ENCODE data around the gene FNDC5. TPM values are rescaled to one million over a fixed set of nuclear protein-coding genes. Genes with fewer than 3 reads are reported as not detected.

FNDC5 gene
- total and polyA plus RNA-seq, 10 of the 15 experiments (the other 5 are each of a cell fraction or from before 2014, with no cell fraction given), result 0.01 to 0.29 (median 0.19) TPM; not detected in 4

DNA sequence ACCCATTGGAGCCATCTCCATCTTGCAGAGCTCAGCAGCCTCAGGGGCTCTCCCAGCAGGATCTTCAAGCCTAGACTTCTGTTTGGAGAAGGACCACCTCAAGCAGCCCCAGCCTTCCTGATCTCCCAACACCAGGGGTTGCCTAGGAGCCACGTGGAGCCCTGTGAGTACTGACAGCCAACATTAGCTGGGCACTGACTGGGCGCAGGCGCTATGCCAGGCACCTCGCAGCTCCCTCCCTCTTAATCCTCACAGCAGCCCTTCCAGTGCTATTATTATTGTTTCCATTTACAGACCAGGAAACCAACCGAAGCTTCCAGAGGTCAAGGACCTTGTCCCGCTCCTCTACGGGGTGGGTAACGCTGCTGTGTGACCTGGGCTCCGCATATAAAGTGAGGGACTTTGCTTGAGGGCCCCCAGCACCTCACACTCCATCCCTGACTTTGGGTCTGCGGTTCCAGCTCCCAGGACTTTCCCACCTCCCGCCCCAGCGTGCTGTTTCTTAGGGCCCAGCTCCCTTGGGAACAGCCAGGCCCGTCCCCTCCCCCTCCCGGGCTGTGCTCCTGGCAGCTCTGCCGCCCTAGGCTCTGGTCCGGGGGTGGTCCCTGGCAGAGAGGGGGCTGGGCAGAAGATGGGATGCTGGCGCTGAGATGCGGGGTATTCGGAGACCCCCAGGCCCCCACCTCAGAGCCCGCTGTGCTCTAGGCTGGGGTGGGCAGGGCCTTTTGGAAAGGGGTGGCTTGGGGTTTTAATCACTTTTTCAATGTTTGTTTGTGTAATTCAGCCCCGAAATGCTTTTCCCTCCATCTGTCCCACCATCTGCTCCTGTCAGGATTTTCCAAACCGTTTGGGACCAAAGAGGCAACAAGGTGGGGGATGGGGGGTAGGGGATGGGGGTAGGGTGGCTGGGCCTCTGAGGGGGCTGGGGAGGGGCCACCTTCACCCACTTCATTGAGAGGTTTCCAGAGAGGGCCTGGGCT is 11.4 kb upstream of the FNDC5 start:
- H3K79me2 ChIP-seq (ENCODE audit: control insufficient read depth, insufficient read depth, low read length), result no peaks in the 10 kb centered on the region
- H3K4me3 ChIP-seq, result no peak overlapping the region
- BruUV-seq (replicated peaks), result no TSS peak
- no peak for FAIRE-seq
- TF ChIP-seq SIX5 (IDR thresholded peaks at IDR 0.05; ENCODE audit: low read depth, low read length, severe bottlenecking) (no peak), ZSCAN29 (IDR thresholded peaks at IDR 0.05) (no peak), SUZ12 (IDR thresholded peaks at IDR 0.05; ENCODE audit: unreplicated experiment) (no peak), BACH1 (IDR thresholded peaks at IDR 0.05; ENCODE audit: borderline replicate concordance) (no peak), CEBPB (IDR thresholded peaks at IDR 0.05; ENCODE audit: borderline replicate concordance in 1 of 2, low read depth in 2 of 2, low read length in 2 of 2) (no peak), SREBF2 (IDR thresholded peaks at IDR 0.05; ENCODE audit: low read length) (no peak), NFIC (IDR thresholded peaks at IDR 0.05; ENCODE audit: low read depth, low read length) (no peak)
- TF ChIP-seq, protein P1, sequence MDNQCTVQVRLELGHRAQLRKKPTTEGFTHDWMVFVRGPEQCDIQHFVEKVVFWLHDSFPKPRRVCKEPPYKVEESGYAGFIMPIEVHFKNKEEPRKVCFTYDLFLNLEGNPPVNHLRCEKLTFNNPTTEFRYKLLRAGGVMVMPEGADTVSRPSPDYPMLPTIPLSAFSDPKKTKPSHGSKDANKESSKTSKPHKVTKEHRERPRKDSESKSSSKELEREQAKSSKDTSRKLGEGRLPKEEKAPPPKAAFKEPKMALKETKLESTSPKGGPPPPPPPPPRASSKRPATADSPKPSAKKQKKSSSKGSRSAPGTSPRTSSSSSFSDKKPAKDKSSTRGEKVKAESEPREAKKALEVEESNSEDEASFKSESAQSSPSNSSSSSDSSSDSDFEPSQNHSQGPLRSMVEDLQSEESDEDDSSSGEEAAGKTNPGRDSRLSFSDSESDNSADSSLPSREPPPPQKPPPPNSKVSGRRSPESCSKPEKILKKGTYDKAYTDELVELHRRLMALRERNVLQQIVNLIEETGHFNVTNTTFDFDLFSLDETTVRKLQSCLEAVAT (IDR thresholded peaks at IDR 0.05), result no peak
- intact Hi-C loops (cut with micrococcal nuclease; ENCODE audit: unreplicated experiment) (no loop called here), in situ Hi-C loops (cut with MboI) (no loop called here)
- H2AFZ ChIP-seq (ENCODE audit: control insufficient read depth, low read depth, low read length), result no peak overlapping the region
- H4K20me1 ChIP-seq (ENCODE audit: control insufficient read depth, insufficient read depth), result no peaks in the 10 kb centered on the region
- WGBS (ENCODE audit: insufficient coverage, insufficient replicate concordance, low lambda C conversion rate, missing lambda C conversion rate), result 33% methylated on average over 22 of the region's 22 CpGs
- H3K36me3 ChIP-seq (ENCODE audit: control insufficient read depth in 2 of 2, insufficient read depth in 2 of 2, low read length in 1 of 2), result no peaks in the 10 kb centered on the region
- peaks cover 3 to 5% of the 10 kb centered on the region in 2 experiments; a peak in 3 of 4 replicates for H3K27me3 ChIP-seq (replicated peaks in 1 of 2; ENCODE audit: control insufficient read depth in 2 of 2, insufficient read depth in 2 of 2, low read length in 1 of 2)
- ChIA-PET POLR2A (interaction anchor here (1.0 kb wide), 1 partner anchor 60 kb away, joined by 3 read pairs; no protein-coding TSS in a partner anchor), CTCF (interaction anchor here (0.6 to 1.2 kb wide), 3 partner anchors 10 to 170 kb away, joined by 3 to 4 read pairs (median 3); no protein-coding TSS in a partner anchor), SMC1A (ENCODE audit: uncharacterized antibody, unreplicated experiment) (interaction anchor here (0.8 kb wide), 1 partner anchor 23 kb away, joined by 3 read pairs; no protein-coding TSS in a partner anchor), RAD21 (ENCODE audit: unreplicated experiment) (no interaction called here)
- no peak for DNase-seq (ENCODE audit: low read depth, low spot score)
- no peak overlapping the region for H3K27ac ChIP-seq (ENCODE audit: control insufficient read depth, insufficient read depth)
- no peak overlapping the region for H3K9ac ChIP-seq (ENCODE audit: control insufficient read depth, insufficient read depth, low read length)
- H3K4me2 ChIP-seq (ENCODE audit: control insufficient read depth, insufficient read depth), result no peak overlapping the region
- H3K9me3 ChIP-seq (replicated peaks; ENCODE audit: control insufficient read depth, insufficient read depth, low read length), result no peaks in the 10 kb centered on the region
- no peak for ATAC-seq
- H3K4me1 ChIP-seq (ENCODE audit: control insufficient read depth, insufficient read depth, low read length), result no peaks in the 10 kb centered on the region

Data from GM12878 (cell line).